Hepatocyte (in vitro differentiated cells): ENCODE results near the gene HARS2. TPM values are rescaled to one million over a fixed set of nuclear protein-coding genes. Genes with fewer than 3 reads are reported as not detected.

Source experiments
- DNase-seq: peaks from one replicate; pipeline ENCODE4 v3.0.0-alpha.2; 2016; ENCODE audit warnings: low spot score
- H2AFZ ChIP-seq: fragments of 200-600 bp; sonication (generic); 2 replicates; pipeline ENCODE4 v1.6.0; 2016; ENCODE audit warnings: antibody characterized with exemption, mild to moderate bottlenecking
- H3K27ac ChIP-seq: fragments of 200-600 bp; sonication (generic); 2 replicates; pipeline ENCODE4 v1.5.1; 2016; ENCODE audit warnings: mild to moderate bottlenecking
- H3K27me3 ChIP-seq: fragments of 200-600 bp; sonication (generic); 2 replicates; pipeline ENCODE4 v1.6.1; 2016
- H3K36me3 ChIP-seq: fragments of 200-600 bp; sonication (generic); replicated peaks from 2 replicates; pipeline ENCODE4 v1.5.1; 2016; ENCODE audit warnings: low read depth; ENCODE audit not compliant: insufficient read depth
- H3K4me1 ChIP-seq: fragments of 200-600 bp; sonication (generic); 2 replicates; pipeline ENCODE4 v1.5.1; 2016; ENCODE audit warnings: mild to moderate bottlenecking, moderate library complexity; ENCODE audit not compliant: insufficient read depth
- H3K4me2 ChIP-seq: fragments of 200-600 bp; sonication (generic); 2 replicates; pipeline ENCODE4 v1.6.0; 2016
- H3K4me3 ChIP-seq: fragments of 200-600 bp; sonication (generic); 2 replicates; pipeline ENCODE4 v1.5.1; 2016; ENCODE audit warnings: mild to moderate bottlenecking
- H3K79me2 ChIP-seq: fragments of 200-600 bp; sonication (generic); 2 replicates; pipeline ENCODE4 v1.6.0; 2017; ENCODE audit warnings: mild to moderate bottlenecking
- H3K9me2 ChIP-seq: fragments of 200-600 bp; sonication (generic); replicated peaks from 2 replicates; pipeline ENCODE4 v1.6.0; 2017; ENCODE audit warnings: mild to moderate bottlenecking; ENCODE audit not compliant: insufficient read depth
- H3K9me3 ChIP-seq: fragments of 200-600 bp; sonication (generic); 2 replicates; pipeline ENCODE4 v1.5.1; 2016; ENCODE audit warnings: low read depth, mild to moderate bottlenecking
- H4K20me1 ChIP-seq: fragments of 200-600 bp; sonication (generic); 2 replicates; pipeline ENCODE4 v1.6.0; 2016; ENCODE audit warnings: mild to moderate bottlenecking; ENCODE audit not compliant: insufficient read depth, poor library complexity, severe bottlenecking
- CTCF ChIP-seq: fragments of 200-600 bp; sonication (generic); IDR thresholded peaks from 2 replicates; pipeline ENCODE4 v1.5.1; 2016; ENCODE audit warnings: antibody characterized with exemption, mild to moderate bottlenecking; ENCODE audit not compliant: poor library complexity
- EZH2 ChIP-seq: fragments of 200-600 bp; sonication (generic); IDR thresholded peaks from 2 replicates; pipeline ENCODE4 v1.6.1; 2016; ENCODE audit warnings: antibody characterized with exemption, mild to moderate bottlenecking, borderline replicate concordance
- EZH2phosphoT487 ChIP-seq: fragments of 200-600 bp; sonication (generic); IDR thresholded peaks from one replicate; pipeline ENCODE4 v1.6.1; 2018; ENCODE audit warnings: antibody characterized with exemption, mild to moderate bottlenecking, low read depth, moderate library complexity; ENCODE audit not compliant: unreplicated experiment, severe bottlenecking
- WGBS: methylation state at CpG from one replicate; pipeline ENCODE4 v1.1.6; 2016; ENCODE audit warnings: low lambda C conversion rate; ENCODE audit errors: missing lambda C conversion rate; 5-methylcytosine and 5-hydroxymethylcytosine counted together
- polyA plus RNA-seq: library from polyadenylated mRNA; unstranded; fragments of >200 nt; fragmentation: Nextera tagmentation; extraction: Ambion mirVana; gene quantifications from 2 replicates; pipeline ENCODE4 v1.2.1, GENCODE V29; 2016
- total RNA-seq: library from RNA; depleted of rRNA; stranded (reverse); fragments of >200 nt; gene quantifications from 2 replicates; pipeline ENCODE4 v1.2.3, GENCODE V29; 2014

Gene HARS2
- total and polyA plus RNA-seq, 2 experiments from 2014 or later: 26.9 to 32.3 TPM

- 86% methylated on average over 3 of the region's 3 CpGs for WGBS
- H3K79me2 ChIP-seq: no peaks in the 10 kb centered on the region
- H3K9me3 ChIP-seq: no peaks in the 10 kb centered on the region
- TF ChIP-seq CTCF: no peak
- no peak for DNase-seq
- H3K4me2 ChIP-seq: no peak overlapping the region
- no peaks in the 10 kb centered on the region for H4K20me1 ChIP-seq
- H2AFZ ChIP-seq: no peak overlapping the region
- H3K27me3 ChIP-seq: no peaks in the 10 kb centered on the region
- no peaks in the 10 kb centered on the region for H3K4me1 ChIP-seq
- H3K4me3 ChIP-seq: no peak overlapping the region
- H3K36me3 ChIP-seq: no peaks in the 10 kb centered on the region
- H3K27ac ChIP-seq: no peak overlapping the region
- H3K9me2 ChIP-seq: no peaks in the 10 kb centered on the region
Measured at GRCh38 chr5:140677947-140678346, 13.3 kb upstream of the HARS2 start.

GRCh38 chr5:140678993-140679392, 12.3 kb upstream of the HARS2 start:
- H3K4me3 ChIP-seq: no peak overlapping the region
- H2AFZ ChIP-seq: no peak overlapping the region
- no peak overlapping the region for H3K4me2 ChIP-seq
- no peak for DNase-seq
- no peaks in the 10 kb centered on the region for H3K27me3 ChIP-seq
- H3K4me1 ChIP-seq: no peaks in the 10 kb centered on the region
- no peaks in the 10 kb centered on the region for H3K9me3 ChIP-seq
- no peaks in the 10 kb centered on the region for H3K36me3 ChIP-seq
- no peaks in the 10 kb centered on the region for H3K79me2 ChIP-seq
- H3K9me2 ChIP-seq: no peaks in the 10 kb centered on the region
- no peaks in the 10 kb centered on the region for H4K20me1 ChIP-seq
- H3K27ac ChIP-seq: no peak overlapping the region
- 97% methylated on average over 7 of the region's 7 CpGs for WGBS
- TF ChIP-seq EZH2phosphoT487 (no peak), EZH2 (no peak), CTCF (no peak)

GRCh38 chr5:140690376-140690932, 801 bp upstream of the HARS2 start:
- Histone ChIP-seq H4K20me1 (no peaks in the 10 kb centered on the region), H3K9me3 (no peaks in the 10 kb centered on the region), H3K36me3 (no peaks in the 10 kb centered on the region), H3K27me3 (no peaks in the 10 kb centered on the region), H3K4me2 (peak overlapping the region; percentile 96), H3K4me1 (peaks cover 20% of the 10 kb centered on the region), H3K9me2 (no peaks in the 10 kb centered on the region), H3K4me3 (peak overlapping the region; percentile 75), H3K27ac (peak overlapping the region; percentile 83), H3K79me2 (peaks cover 61% of the 10 kb centered on the region), H2AFZ (peak overlapping the region; percentile 75)
- WGBS: 66% methylated on average over 8 of the region's 8 CpGs
- no peak for TF ChIP-seq EZH2
- TF ChIP-seq CTCF: no peak
- TF ChIP-seq EZH2phosphoT487: no peak
- peak; percentile 21 for DNase-seq

GRCh38 chr5:140694276-140694675, 3.0 kb downstream of the HARS2 start:
- 95% methylated on average over 5 of the region's 5 CpGs for WGBS
- DNase-seq: no peak
- no peaks in the 10 kb centered on the region for H3K9me3 ChIP-seq
- no peaks in the 10 kb centered on the region for H4K20me1 ChIP-seq
- H3K4me3 ChIP-seq: no peak overlapping the region
- H3K79me2 ChIP-seq: peaks cover 47% of the 10 kb centered on the region
- no peak overlapping the region for H3K4me2 ChIP-seq
- no peaks in the 10 kb centered on the region for H3K36me3 ChIP-seq
- no peak overlapping the region for H2AFZ ChIP-seq
- no peak overlapping the region for H3K27ac ChIP-seq
- peaks cover 20% of the 10 kb centered on the region for H3K4me1 ChIP-seq
- TF ChIP-seq EZH2phosphoT487 (no peak), CTCF (no peak), EZH2 (no peak)
- no peaks in the 10 kb centered on the region for H3K9me2 ChIP-seq
- H3K27me3 ChIP-seq: no peaks in the 10 kb centered on the region
